HFFc6 (cell line): ENCODE data around the gene SAMD10. TPM values are rescaled to one million over a fixed set of nuclear protein-coding genes. Genes with fewer than 3 reads are reported as not detected.

Experiments
- DNase-seq: peaks from one replicate; pipeline ENCODE4 v3.0.0-alpha.2; 2018
- H3K27ac Mint-ChIP-seq: 2 replicates; pipeline ENCODE4 v1.8.0; 2020; ENCODE audit warnings: mild to moderate bottlenecking, mixed read lengths
- H3K27me3 Mint-ChIP-seq: 2 replicates; pipeline ENCODE4 v1.8.0; 2021; ENCODE audit warnings: mild to moderate bottlenecking, moderate library complexity, mixed read lengths; ENCODE audit not compliant: insufficient read depth
- H3K36me3 Mint-ChIP-seq: 2 replicates; pipeline ENCODE4 v1.8.0; 2021; ENCODE audit warnings: low read depth, mixed read lengths
- H3K4me1 Mint-ChIP-seq: 2 replicates; pipeline ENCODE4 v1.8.0; 2020; ENCODE audit warnings: low read depth, mixed read lengths
- H3K4me3 Mint-ChIP-seq: 2 replicates; pipeline ENCODE4 v1.8.0; 2020; ENCODE audit warnings: mild to moderate bottlenecking, moderate library complexity, mixed read lengths
- H3K9me3 Mint-ChIP-seq: 2 replicates; pipeline ENCODE4 v1.8.0; 2020; ENCODE audit warnings: mild to moderate bottlenecking, mixed read lengths
- total RNA-seq, 6 experiments: library from RNA; stranded (reverse); fragmentation: NEBNext Ultra II Directional; extraction: Animal tissue kit (Norgen Biotek cat#: 25700); gene quantifications; 2 replicates in 1 of 6; 3 replicates in 5 of 6; pipeline ENCODE4 v1.2.3, GENCODE V29; 2021
- TF ChIP-seq, protein P1 (sequence below): fragments of 200-600 bp; sonication (generic); IDR thresholded peaks from 2 replicates; pipeline ENCODE4 v1.5.0; 2021; ENCODE audit warnings: antibody characterized with exemption, mild to moderate bottlenecking

SAMD10 gene
- total RNA-seq, 6 experiments from 2014 or later = 1.3 to 3.0 (median 2.1) TPM

- H3K4me3 Mint-ChIP-seq = no peak overlapping the region
- H3K27me3 Mint-ChIP-seq = peaks cover 4% of the 10 kb centered on the region
Observed at GRCh38 chr20:63945031-63945658, 34.3 kb downstream of the SAMD10 start.

DNA sequence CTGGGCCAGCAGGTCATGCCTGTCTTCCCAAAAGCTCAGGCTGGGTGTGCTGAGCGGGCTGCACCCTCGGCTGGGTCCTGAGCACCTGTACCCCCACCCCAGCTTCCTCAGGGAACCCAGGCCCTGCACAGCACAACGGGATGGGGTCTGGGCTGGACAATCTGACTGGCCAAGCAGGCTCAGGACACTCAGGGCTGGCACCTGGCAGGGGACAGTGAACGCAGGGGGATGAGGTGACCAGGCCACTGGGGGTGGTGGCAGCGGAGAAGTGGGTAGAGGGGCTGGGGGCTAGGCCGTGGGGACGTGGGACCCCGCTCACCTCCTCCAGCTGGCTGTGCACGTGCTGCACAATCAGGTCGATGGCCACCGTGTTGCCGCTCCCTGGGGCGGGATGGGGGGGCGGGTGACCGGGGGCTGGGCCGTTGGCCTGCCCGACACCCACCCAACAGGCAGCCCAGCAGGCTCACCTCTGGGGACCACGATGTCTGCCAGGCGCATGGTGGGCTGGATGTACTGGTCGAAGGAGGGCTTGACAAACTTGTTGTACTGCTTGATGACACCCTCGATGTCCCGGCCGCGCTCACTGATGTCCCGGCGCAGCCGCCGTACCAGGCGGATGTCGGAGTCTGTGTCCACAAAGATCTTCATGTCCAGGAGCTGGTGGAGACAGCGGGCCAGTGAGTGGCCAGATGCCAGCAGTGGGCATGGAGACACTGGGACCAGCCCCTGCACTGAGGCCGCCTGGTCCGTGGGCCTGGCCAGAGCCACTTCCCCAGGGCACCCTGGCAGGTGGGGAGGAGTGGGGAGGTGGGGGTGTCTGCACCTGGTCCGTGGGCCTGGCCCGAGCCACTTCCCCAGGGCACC lies 35.1 kb downstream of the SAMD10 start:
- Mint-ChIP-seq H3K36me3 (peaks cover 4% of the 10 kb centered on the region; the same call in 1 of the 2 replicates), H3K27ac (no peak overlapping the region), H3K4me3 (no peak overlapping the region), H3K27me3 (peaks cover 4% of the 10 kb centered on the region), H3K4me1 (peaks cover 19% of the 10 kb centered on the region), H3K9me3 (no peaks in the 10 kb centered on the region)
- TF ChIP-seq, protein P1, sequence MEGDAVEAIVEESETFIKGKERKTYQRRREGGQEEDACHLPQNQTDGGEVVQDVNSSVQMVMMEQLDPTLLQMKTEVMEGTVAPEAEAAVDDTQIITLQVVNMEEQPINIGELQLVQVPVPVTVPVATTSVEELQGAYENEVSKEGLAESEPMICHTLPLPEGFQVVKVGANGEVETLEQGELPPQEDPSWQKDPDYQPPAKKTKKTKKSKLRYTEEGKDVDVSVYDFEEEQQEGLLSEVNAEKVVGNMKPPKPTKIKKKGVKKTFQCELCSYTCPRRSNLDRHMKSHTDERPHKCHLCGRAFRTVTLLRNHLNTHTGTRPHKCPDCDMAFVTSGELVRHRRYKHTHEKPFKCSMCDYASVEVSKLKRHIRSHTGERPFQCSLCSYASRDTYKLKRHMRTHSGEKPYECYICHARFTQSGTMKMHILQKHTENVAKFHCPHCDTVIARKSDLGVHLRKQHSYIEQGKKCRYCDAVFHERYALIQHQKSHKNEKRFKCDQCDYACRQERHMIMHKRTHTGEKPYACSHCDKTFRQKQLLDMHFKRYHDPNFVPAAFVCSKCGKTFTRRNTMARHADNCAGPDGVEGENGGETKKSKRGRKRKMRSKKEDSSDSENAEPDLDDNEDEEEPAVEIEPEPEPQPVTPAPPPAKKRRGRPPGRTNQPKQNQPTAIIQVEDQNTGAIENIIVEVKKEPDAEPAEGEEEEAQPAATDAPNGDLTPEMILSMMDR = no peak
- DNase-seq = no peak

More at GRCh38 chr20:63945031-63945658, 34.3 kb downstream of the SAMD10 start:
- H3K27ac Mint-ChIP-seq = no peak overlapping the region
- TF ChIP-seq, protein P1 = no peak
- no peaks in the 10 kb centered on the region for H3K9me3 Mint-ChIP-seq
- H3K36me3 Mint-ChIP-seq = peaks cover 4% of the 10 kb centered on the region; the same call in 1 of the 2 replicates
- H3K4me1 Mint-ChIP-seq = peaks cover 26% of the 10 kb centered on the region
- DNase-seq = no peak

GRCh38 chr20:63943808-63944077 lies 35.7 kb downstream of the SAMD10 start:
- no peak for DNase-seq
- Mint-ChIP-seq H3K27me3 (peaks cover 4% of the 10 kb centered on the region), H3K4me1 (peaks cover 13% of the 10 kb centered on the region), H3K4me3 (no peak overlapping the region), H3K36me3 (peaks cover 4% of the 10 kb centered on the region; the same call in 1 of the 2 replicates), H3K9me3 (no peaks in the 10 kb centered on the region), H3K27ac (no peak overlapping the region)
- TF ChIP-seq, protein P1 = no peak

- no peak overlapping the region for H3K27ac Mint-ChIP-seq
- H3K4me3 Mint-ChIP-seq = no peak overlapping the region
- H3K36me3 Mint-ChIP-seq = peaks cover 2% of the 10 kb centered on the region; the same call in 1 of the 2 replicates
- peaks cover 7% of the 10 kb centered on the region for H3K4me1 Mint-ChIP-seq
- TF ChIP-seq, protein P1 = no peak
- no peak for DNase-seq
- peaks cover 4% of the 10 kb centered on the region for H3K27me3 Mint-ChIP-seq
- no peaks in the 10 kb centered on the region for H3K9me3 Mint-ChIP-seq
Observed at GRCh38 chr20:63942969-63943807, 36.3 kb downstream of the SAMD10 start.

DNA sequence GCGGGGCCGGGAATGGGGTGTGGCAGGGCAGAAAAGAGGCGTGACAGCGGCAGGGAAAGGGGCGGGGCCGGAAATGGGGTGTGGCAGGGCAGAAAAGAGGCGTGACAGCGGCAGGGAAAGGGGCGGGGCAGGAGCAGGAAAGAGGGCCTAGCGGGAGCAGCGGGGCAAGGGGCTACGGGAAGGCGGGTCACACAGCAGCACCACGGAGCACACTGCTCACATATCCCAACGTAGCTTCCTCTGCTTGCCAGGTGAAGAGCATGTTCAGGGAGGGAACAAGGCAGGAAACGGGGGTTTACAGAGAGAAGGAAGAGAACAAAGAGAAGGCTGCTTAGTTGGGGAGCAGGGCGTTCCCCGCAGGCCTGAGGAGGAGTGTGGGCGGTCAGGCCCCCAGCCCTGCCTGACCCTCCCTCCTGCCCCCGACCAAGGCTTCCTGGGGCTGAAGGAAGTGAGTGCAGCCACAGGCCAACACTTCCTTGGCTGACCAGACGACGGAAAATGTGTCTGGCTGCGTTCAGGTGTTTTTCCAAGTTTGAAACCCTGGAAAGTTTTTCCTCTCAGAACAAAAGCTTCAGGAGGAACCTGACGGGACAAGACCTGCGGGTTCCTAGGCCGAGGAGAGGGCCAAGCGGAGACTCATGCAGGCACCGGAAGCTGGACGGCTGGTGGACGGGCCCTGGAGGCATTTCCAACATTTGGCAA lies 37.0 kb downstream of the SAMD10 start:
- Mint-ChIP-seq H3K36me3 (peaks cover 6% of the 10 kb centered on the region; the same call in 1 of the 2 replicates), H3K27me3 (peaks cover 4% of the 10 kb centered on the region), H3K4me3 (no peak overlapping the region), H3K9me3 (no peaks in the 10 kb centered on the region), H3K27ac (no peak overlapping the region; the same call in 1 of the 2 replicates), H3K4me1 (peaks cover 5% of the 10 kb centered on the region; the same call in 1 of the 2 replicates)
- TF ChIP-seq, protein P1 = no peak
- no peak for DNase-seq
